D341Med (cell line): ENCODE results near the gene ADGRG7.
A peak's percentile ranks its signal among the peaks of the same experiment; 100 is the strongest.

Experiments used
- DNase-seq: peaks from one replicate; pipeline ENCODE4 v3.0.0; 2012; ENCODE audit warnings: low spot score

The ADGRG7 gene

DNA sequence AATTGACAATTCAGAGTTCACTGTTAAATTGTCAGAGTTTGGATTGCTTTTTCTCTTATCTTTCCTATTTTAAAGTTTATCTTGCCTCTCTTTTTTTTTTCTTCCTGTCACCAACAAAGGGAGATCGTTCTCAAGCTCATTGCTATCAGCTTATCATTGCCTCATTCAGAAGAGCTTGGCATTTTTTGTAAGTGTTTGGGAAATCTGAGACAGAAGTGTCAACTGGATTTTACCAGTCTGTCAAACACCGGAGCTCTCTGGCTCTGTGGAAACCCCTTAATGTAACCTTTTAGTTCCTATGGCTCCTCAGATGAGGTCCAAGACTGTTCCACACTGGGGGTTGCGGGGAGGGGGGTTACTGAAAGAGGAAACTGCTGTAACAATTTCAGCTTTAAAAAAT lies 89.3 kb downstream of the ADGRG7 start:
- DNase-seq = no peak

DNA sequence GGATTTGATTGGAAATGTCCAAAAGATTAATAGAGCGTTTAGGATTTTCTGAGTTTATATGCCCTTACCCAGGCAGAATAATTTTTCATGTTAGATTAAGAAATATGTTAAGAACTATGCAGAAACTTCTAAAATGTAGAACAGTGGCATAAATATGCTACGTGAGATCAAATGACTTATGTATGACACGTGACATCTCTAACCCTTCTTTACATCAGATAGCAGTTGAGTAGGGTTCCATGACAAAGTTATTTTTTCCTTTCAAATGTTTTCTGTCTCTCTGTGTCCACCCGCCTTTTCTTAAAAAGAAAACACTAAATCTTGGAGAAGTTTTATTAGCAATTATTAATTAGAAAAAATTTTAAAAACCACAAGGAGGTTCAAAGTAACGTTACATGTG lies 91.3 kb downstream of the ADGRG7 start:
- DNase-seq = no peak

DNA sequence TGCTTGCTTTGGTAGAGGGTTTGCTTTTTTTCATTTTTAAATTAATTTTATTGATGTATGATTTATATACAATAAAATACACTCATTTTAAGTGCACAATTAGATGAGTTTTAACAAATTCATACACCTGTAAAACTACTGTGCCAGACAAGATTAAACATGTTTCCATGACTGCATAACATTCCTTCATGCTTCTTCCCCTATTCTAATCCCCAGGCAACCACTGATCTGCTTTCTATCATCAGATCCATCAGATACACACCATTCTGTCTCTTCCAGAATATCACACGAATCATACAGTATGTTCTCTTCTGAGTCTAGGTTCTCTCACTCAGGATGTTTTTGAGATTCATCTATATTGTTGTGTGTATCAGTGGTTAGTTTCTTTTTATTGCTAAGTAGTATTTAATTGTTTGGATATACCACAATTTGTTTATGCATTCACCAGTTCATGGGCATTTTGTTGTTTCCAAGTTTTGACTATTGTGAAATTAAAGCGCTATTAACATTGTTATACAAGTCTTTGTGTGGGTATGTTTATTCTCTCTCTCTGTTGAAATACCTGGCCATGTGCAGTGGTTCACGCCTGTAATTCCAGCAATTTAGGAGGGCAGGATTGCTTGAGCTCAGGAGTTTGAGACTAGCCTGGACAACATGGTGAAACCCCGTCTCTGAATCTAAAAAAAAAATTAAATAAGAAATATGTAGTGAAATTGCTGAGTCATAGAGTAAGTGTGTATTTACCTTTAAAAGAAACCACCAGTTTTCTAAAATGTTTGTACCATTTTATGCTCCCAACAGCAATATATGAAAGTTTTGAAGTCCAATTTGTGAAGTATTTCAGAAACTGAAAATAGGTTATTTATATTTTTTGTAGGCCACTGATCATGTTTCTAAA lies 92.9 kb downstream of the ADGRG7 start:
- no peak for DNase-seq

DNA sequence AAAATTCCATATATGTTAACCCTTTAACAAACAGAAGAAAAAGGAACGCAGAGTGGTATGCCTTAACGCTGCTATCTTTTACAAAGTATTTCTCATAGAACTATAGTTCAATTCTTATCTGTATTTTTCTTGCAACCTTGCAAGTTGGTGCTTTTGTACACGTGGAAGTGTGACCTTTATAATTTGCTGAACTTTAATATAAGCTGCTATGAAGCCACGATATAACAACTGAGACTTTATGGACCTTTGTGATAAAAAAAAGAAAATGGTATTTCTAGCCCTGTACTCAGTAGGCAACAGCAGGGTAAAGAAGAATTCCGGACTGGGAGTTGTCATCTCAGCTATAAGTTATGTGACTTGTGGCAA lies 93.6 kb downstream of the ADGRG7 start:
- DNase-seq = no peak

DNA sequence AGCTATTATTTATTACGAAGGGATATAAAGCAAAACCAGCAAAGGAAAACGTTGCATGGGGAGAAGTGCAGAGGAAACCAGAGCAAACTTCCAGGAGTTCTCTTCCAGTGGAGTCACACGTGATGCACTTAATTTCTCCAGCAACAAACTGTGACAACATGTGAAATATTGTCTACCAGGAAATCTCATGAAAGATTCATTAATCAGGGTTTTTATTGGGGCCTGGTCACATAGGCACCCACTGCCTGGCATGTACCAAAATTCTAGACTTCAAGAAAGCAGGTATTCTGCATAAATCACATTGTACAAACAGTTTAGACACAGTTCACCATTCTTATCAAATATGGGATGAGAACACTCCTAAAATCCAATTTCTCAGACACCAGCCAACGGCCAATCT lies 94.5 kb downstream of the ADGRG7 start:
- no peak for DNase-seq

DNA sequence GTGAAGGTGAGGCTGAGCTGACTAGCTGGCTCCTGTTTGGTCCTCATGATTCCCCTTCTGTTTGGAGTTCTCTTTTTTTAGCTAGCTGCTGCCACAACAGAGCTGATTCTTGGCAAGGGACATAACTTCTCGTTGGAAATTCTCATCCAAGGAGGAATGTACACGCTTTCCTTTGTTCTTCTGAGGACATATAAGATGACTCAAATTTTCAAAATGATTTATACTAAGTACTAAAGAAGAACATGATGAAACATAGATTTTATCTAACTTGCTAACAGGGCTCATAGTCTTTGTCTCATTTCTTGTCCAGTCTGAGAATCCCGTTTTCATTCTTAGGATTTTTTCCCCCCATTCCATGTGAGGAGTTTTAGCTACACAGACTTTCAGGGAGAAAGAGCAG lies 97.0 kb downstream of the ADGRG7 start:
- no peak for DNase-seq

DNA sequence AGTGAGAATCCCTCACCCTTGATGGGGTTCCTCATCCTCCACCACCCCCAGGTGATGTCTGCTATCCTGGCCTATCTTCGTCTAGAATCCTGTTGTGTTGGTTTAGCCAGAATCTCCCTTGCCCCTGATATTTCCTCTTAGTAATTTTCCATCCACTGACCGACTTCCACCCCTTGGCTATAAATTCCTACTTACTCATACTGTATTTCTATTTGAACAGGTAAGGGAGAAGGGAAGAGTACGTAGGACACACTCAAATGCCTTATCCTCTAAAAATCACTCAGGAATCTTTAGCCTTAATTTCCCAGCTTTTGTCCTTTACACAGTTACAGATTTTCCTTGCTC lies 99.2 kb downstream of the ADGRG7 start:
- no peak for DNase-seq

DNA sequence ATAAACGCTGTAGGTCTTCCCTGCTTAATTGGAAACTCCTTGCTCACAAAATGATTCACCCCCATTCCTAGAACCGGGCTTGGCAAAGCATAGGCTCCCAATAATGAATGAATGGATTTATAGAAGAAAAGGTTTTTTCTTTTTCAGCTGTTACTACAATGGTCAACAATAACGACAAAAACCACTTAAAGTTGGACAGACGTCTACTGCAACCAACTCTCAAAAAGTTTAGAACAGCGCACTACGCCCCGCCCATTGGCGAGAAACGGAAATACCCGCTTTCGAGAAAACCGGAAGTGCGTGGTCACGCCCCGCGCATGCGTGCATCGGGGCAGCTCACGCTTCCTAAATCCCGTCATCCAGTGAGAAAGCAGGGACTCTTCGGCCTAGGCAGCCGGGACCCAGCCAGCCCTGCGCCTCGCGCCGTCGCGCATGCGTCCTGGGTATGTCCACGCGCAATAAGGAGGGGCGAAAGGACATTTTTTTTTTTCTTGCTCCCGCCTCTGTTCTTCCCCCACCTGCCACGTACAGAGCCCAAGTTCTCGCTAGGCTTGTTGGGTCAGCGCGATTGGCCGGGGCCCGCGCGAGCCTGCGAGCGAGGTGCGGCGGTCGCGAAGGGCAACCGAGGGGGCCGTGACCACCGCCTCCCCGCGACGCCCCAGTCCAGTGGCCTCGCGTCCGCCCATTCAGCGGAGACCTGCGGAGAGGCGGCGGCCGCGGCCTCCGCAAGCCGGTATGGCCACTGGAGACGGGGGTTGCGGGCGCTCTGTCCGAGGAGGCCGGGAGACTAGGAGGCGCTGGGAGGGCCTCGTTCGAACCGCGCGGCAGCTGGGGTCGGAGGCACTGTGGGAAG lies 99.8 kb downstream of the ADGRG7 start, which contains the start of gene TFG:
TFG (plus strand) TSS at position 506 of the 853 bp plus-strand sequence. CDS start 4,192 bp downstream, outside the sequence.
- peak; percentile 100 for DNase-seq

DNA sequence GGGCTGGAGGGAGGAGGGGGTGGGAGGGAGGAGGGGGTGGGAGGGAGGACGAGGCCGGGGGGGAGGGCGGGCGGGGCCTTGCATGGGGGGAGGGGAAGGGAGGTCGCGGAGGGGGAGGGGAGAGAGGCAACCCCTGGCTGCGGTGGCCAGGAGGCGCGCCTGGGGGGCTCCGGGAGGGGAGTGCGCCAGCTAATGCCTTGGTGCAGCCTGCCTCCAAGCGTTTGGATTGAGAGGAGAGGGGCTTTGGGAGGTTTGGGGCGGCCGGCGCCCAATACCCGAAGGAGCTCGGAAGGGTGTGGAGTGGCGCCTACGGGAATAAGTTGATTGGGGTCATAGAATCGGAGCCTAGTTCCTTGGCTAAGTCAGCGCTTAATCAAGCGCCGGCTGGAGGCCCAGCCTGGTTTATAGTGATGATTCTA lies 100.5 kb downstream of the ADGRG7 start:
- DNase-seq = peak; percentile 84

DNA sequence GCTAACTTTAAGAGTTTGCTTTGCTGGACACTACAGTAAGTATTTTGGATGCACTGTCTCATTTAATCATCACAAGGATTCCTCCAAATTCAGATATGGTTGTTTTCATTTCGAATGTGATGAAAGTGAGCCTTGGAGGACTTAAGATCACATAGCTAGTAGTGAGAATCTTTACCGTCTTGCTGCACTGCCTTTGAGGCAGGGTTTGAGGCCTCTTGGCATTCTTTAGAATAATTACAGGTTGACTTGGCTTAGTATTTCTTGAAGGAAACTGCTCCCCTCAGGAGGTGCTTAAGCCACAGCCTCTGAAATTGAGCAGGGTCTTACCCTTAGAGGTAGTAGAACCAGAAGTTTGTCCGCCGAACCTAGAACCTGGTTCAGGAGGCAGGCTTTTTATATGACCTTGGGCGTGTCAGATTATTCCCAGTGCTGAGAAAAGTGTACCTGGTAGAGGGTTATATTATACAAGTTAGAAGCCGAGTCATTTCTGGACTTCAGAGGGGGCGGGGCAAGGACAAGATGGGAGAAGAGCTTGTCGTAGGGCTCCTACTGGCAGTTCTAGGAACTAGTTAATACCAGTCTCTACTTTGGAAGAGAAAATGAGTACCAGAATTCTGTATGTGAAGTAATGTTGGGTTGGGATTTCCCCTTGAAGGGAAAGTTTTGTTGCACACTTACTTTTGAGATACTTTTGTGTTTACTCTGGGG lies 101.0 kb downstream of the ADGRG7 start:
- peak; percentile 49 for DNase-seq

DNA sequence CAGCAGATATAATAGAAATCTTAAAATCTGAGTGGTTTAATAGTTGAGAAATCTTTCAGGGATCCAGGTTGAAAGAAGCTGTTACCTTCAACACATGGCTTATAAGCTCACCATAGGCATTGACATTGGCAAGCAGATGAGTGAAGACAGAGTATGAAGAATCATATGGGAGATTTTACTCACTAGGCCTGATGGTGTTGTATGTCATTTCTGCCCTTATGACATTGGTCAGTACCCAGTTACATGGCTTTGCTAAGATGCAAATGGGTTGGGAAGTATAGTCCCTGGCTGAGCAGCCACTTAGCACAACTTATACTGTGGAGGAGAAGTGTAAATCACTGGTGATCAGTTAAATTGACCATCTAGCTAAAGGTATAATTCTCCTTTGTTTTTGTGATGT lies 105.8 kb downstream of the ADGRG7 start:
- DNase-seq = no peak

DNA sequence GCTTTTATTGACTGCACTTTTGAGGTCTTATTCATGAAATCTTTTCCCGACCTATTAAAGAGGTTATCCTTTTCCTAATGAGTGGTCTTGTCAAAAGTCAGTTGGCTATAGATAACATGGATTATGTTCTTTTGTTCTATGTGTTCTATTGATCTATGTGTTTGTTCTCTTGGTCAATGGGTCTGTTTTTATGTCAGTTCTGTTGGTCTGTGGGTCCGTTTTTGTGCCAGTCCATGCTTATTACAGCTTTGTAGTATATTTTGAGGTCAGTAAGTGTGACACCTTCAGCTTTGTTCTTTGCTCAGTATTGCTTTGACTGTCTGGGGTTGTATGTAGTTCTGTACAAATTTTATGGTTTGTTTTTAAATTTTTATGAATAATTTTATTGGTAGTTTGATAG lies 107.7 kb downstream of the ADGRG7 start:
- no peak for DNase-seq

DNA sequence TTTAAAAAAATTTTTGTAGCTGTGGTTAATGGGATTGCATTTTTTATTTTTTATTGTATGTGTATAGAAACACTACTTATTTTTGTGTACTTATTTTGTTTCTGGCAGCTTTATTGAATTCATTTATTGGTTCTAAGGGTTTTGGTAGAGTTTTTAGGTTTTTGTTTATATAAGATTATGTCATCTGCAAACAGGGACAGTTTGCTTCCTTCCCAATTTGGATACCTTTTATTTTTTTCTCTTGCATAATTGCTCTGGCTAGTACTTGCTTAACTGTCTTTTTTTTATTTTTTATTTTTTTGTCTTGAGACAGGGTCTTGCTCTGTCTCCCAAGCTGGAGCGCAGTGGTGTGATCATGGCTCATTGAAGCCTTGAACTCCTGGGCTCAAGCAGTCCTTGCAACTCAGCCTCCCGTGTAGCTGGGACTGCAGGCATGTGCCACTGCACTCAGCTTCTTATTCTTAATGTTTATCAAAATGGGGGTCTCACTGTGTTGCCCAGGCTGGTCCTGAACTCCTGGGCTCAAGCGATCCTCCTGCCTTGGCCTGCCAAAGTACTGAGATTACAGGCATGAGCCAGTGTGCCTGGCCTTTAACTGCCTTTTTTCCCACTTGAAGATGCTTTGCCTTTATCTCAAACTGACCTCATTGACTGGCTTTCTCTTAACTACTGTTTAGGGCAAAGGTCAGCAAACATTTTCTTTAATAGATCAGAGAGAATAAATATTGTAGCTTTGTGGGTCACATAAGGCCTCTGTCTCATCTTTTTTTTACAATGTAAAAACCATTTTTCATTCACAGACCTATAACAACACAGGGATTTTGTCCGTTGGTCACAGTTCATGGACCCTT lies 108.5 kb downstream of the ADGRG7 start:
- DNase-seq = no peak

DNA sequence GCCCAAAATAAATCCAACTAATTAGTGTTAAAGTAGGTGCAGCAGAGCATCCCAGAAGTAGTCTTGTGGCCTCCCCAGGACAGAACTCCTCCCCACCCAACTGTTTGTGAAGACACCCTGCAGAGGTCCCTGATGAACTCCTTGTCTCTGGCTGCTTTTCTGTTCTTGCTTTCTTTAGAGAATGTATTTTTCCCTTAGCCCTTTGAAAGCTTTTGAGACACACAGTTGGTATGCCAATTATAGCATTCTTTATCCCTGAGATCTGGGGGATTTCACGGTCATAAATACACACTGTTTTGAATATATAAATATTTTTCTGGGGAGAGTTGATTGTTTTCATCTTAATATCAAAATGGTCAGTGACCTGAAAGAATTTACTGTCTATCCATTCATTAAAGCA lies 109.7 kb downstream of the ADGRG7 start:
- no peak for DNase-seq

DNA sequence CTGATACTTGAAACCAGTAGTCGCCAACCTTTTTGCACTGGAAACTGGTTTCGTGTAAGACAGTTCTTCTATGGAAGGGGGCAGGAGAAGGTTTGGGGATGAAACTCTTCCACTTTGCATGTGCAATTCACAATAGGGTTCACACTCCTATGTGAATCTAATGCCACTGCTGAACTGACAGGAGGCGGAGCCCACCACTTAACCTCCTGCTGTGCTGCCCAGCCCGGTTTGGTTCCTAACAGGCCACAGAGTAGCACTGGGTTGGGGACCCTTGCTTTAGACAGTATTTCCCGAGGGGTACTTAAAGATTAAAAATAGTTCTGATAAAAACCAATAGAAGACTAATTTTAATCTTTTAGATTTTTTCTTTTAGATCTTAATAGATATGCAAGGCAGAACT lies 111.0 kb downstream of the ADGRG7 start:
- DNase-seq = no peak

DNA sequence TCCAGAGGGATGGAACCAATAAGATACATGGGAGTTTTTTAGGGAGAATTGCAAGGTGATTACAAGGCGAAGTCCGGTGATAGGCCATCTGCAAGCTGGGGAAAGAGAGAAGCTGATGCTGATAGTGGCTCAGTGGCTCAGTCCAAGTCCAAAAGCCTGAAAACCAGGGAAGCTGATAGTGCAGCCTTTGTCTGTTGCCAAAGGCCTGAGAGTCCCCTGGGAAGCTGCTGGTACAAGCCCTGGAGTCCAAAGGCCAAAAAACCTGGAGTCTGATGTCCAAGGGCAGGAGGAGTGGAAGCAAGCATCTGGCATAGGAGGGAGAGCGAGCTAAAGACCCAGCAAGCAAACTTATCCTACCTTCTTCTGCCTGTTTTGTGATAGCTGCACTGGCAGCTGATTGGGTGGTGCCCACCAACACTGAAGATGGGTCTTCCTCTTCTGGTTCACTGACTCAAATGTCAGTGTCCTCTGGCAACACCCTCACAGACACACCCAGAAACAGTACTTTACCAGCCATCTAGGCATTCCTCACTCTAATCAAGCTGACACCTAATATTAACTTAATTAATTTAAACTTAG lies 116.6 kb downstream of the ADGRG7 start:
- no peak for DNase-seq

DNA sequence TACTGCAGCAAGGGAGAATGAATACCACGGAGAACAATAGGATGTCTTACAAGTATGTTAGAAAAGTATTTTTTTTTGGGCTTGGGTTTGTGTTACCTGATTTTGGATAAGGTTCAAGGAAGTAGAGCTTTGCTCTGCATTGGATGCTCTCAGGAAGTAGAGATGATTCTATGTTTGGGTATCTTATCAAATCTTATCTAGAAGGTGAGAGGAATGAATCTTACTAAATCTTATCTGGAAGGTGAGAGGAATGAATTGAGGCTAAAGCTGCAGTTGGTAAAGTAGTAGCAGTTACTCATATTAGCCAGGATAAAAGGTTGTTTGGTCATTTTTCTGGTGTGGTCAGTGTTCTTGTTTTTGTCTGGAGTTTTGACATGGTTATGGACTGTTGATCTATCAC lies 117.3 kb downstream of the ADGRG7 start:
- no peak for DNase-seq

DNA sequence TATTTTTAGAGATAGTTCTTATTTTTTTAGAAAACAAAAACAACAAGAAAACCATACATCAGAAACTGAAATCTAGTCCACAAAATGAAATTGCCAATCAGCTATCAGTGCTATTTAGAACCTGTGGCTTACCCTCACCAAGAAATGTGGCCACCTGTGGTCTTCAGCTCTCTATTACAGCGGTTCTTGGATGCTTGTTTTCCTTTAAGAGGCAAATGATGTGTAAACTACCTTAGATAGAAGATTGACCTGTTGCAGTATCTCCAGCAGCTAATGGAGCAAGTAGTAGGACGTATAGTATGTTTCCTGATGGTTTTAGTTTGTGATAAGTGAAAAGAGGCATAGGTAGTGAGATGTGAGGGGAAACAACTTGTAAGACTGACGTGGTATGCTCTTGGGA lies 121.1 kb downstream of the ADGRG7 start:
- DNase-seq = no peak

DNA sequence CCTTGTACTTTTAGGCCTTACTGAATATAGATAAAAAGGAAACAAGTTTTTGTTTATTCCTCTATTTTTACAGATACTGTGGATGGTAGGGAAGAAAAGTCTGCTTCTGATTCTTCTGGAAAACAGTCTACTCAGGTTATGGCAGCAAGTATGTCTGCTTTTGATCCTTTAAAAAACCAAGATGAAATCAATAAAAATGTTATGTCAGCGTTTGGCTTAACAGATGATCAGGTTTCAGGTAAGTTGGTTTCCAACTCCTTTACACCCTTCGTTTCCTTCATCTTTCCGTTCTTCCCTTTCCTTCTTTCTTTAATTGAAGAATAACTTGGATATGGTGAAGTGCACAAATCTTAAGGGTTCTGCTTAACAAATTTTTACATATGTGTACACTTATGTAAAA lies 123.0 kb downstream of the ADGRG7 start:
- no peak for DNase-seq

DNA sequence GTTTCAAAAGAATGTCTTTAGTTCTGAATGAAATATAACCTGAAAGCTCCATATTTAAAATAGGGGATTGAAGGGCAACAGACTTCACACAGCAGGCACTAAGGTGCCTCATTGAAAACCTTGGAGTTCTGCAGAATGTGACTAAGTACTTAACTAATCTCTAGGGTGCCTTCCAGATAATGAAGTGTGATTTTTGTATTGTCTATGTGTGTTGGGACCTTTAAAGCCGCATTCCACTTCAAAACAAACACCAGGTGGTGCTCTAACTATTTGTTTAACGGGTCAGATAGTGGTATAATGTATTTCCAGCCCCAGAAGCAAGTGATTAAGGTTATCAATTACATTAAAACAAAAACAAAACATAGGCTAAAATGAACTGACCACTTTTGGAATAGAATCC lies 127.9 kb downstream of the ADGRG7 start:
- DNase-seq = peak; percentile 54

DNA sequence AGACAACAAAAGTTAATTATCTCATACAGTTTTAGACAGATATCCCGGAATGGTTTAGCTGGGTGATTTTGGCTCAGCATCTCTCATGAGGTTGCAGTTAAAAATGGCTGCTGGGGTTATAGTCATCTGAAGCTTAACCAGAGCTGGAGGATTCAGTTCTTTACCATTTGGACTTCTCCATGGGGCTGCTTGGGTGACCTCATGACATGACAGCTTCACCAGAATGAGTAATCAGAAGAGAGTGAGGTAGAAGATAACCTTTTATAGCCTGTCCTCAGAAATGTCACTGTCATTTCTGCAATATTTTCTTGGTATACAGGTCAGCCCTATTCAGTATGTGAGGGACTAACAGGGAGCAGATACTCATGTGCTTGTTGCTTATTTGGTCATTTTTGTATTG lies 130.8 kb downstream of the ADGRG7 start:
- no peak for DNase-seq
